PFSK-1 (cell line): ENCODE measurements around the gene ZRANB1.

ENCODE experiments used
- POLR2AphosphoS5 ChIP-seq: IDR thresholded peaks from 2 replicates; pipeline ENCODE4 v1.6.1; 2012; ENCODE audit warnings: low read depth, mild to moderate bottlenecking, control low read depth, low read length, moderate library complexity
- TAF1 ChIP-seq: IDR thresholded peaks from 2 replicates; pipeline ENCODE4 v1.6.1; 2012; ENCODE audit warnings: low read length, control low read depth, borderline replicate concordance; ENCODE audit not compliant: insufficient read depth

GRCh38 chr10:125004571-125005311 lies 62.8 kb downstream of the ZRANB1 start:
- TF ChIP-seq TAF1 (no peak), POLR2AphosphoS5 (no peak)
